GDM1 (cell line): ENCODE data around the gene KCNJ1.

Experiments used
- DNase-seq: peaks from one replicate; lab custom pipeline; 2025; lab: John Stamatoyannopoulos, UW

The KCNJ1 gene

DNA sequence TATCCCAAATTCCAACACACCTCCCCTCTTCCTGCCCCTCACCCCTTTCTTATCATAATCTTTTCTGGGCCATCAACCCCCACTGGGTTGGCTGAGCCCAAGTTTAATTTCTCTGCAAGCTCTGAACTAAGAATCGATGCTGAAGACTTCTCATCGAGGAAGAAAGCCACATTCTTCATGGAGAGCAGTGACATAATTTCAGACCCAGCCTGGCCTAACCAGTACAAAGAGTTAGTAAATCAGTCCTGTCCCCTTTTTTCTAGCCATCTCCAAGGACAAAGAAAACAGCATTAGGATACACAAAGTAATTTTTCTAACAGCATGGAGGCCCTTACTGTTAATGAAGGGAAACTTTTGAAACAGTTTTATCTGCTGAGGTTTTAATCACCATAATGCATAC is 45.0 kb downstream of the KCNJ1 start:
- no peak for DNase-seq

DNA sequence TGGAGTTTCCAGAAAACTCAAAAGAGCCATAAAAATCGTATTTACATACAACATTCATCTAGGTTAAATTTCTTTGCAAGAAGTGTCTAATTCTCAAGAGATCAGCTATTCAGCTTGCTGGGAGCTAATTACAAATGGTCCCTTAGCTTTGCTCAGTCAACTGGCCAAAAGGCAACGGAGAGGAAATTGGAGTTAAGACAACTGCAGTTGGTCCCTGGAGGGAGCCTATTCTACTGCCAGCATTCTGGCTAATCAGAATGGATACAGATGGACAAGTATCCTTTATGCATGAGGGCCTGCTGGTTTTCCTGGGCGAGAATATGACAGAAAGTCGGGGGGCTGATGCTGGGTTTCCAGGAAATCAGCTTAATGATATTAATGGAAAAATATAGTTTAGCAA is 45.5 kb downstream of the KCNJ1 start:
- no peak for DNase-seq

DNA sequence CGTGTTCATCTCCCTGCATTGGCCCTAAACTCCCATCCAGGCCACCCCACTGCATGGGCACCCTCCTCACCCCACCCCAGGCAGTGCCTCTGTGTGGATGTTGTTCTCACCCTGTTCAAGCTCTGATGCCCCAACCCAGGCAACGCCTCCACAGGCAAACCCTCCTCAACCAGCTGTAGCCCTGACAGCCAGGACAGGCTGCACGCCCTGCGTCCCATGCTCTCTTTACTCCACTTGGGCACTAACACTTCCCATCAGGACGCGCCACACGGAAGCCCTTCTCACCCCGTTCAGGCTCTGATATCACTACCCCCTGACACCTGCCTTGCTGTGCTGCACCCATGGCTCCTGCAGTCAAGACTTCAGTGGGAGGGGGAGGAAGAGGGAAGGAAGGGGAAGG is 47.9 kb downstream of the KCNJ1 start:
- no peak for DNase-seq

DNA sequence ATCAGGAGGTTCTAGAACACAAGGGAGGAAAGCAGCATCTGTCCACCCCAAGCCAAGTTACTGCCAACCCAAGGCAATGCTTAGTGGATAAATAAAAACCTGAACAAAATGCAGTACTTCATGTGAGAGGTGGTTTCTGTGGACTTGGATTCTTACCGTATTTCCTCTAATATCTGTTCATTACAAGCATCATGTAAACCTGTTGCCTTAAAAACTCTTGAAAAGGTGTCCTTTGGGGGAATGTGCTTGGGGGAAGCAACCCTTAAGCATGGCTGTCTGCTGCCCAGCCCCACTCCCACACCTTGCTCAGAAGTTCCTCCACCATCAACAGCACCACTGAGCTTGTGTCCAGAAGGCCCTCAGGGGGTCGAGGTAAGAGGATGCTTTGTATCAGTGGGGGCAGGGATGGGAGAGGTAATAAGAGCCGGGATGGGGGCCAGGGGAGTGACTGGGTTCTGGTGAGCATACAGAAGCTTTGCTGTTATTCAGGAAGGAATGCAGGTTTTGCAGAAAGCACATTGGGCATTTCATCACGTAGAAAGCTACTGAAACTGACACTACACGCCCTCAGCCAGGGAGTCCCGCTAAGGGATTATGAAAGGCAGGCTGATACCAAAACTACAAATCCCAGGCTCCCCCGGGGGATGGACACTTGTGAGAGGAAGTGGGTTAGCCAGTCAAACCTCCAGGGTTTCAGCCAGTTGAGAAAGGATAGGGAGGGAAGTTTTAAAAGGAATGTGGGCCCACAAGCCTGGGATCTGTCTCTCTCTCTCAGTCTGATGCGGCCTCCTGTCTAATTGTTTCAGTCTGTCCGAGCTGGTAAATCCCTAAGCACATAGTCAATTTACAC is 52.0 kb downstream of the KCNJ1 start:
- DNase-seq: no peak

DNA sequence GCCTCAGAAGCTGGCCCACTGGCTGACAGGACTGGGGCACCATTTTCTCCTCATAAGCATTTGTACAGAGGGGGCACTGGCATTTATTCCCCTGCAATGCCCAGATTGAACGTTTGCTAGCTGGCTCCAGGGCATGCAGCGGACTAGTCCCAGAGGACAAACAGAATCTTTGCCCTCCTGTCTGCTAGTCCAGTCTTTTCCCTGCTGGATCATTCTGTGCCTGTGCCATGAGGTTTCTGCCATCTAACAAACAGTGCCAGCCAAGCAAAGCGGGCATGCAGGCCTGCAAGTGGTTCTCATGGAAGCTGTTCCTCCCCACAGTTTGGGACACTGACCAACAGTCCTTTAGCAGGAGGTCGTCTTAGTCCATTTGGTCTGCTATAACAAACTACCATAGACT is 53.4 kb downstream of the KCNJ1 start:
- DNase-seq: no peak

DNA sequence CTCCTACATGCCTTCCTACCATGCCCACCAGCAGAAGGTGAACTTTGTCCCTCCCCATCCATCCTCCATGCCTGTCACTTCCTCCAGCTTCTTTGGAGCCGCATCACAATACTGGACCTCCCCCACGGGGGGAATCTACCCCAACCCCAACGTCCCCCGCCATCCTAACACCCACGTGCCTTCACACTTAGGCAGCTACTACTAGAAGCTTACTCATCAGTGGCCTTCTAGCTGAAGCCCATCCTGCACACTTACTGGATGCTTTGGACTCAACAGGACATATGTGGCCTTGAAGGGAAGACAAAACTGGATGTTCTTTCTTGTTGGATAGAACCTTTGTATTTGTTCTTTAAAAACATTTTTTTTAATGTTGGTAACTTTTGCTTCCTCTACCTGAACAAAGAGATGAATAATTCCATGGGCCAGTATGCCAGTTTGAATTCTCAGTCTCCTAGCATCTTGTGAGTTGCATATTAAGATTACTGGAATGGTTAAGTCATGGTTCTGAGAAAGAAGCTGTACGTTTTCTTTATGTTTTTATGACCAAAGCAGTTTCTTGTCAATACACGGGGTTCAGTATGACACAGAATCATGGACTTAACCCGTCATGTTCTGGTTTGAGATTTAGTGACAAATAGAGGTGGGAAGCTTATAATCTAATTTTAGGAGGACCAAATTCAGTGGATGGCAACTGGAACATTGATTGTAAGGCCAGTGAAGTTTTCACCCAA is 56.1 kb downstream of the KCNJ1 start:
- no peak for DNase-seq

DNA sequence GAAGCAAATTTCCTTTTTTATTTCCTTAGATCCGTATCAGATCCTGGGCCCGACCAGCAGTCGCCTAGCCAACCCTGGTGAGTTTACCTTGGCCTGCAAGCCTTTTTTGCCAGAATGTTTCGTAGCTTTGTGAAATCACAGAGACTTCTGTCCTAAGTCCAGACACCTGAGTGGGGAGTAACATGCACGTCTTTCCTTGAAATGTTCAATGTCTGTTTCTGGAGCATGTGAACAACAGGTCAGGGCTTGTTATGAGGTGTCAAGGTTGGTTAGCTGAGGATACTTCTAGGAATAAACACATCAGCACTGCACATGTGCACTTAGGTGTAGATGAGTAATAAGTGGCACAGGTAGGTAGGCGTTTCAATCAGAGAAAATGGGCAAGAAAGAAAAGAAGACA is 58.0 kb downstream of the KCNJ1 start:
- DNase-seq: no peak

DNA sequence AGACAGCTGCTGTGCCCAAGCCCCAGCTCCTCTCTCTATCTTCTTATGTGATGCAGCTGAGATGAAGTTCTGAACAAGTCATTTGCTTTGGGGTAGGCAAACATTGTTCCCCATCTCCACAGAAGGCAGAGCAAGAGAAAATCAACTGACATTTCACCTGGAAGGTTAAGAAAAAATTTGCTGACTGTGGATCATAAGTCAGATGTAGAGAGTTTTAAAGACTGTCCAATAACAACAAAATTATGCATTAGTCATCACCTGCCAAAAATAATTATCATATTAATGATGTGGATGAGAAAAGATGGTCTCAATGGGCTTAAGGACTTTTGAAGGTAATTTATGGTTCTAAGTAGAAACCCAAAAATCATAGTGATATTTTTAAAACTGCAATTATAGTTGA is 59.2 kb downstream of the KCNJ1 start:
- no peak for DNase-seq

DNA sequence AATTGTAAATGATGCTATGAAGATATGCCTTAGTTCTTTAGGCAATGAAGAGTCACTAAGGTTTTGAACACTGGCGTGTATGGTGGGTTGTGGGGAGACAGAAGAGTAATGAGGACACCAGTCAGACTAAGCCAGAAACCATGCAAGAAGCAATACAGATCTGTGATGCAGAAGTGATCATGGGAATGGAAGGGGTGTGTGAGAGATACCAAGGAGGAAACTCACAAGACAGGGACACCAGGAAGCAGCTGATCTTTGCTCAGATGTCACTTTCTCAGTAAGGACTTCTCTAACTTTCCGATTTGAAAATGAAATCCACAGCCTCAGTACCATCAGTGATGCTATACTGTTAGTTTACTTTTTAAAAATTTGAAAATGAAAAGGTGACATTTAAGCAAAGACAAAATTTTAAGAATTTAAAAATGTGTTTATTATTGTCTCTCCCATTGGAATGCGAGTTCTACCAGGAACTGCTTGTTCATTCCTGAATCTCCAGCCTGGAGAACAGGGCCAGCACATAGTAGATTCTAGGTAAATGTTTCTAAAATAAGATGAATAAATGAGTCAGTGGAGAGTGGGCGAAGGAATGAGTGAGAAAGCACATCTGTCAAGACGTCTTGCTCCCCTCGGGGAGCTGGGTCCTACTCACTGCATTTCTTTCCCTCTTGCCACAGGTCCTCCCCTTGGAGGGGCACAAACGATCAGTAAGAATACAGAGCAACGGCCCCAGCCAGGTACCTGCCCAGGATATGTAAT is 60.4 kb downstream of the KCNJ1 start:
- DNase-seq: no peak

DNA sequence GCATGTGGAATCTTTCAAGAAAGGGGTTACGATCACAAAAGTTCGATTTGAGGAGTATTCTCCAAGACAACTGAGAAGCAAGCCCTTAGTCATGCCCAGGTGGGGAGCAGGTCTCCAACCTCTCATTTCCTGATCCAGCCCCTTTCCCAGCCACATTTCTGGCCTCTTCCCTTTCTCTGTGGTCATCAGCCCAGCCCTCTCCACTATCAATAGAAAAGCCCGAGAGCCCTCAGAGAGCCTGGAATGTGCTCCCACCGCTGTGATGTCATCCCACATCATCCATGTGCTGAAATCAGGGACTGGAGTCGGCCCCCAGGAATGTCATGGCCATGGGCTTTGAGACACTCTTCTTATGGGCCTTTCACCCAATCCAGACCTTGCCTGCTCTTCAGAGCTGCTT is 62.6 kb downstream of the KCNJ1 start:
- no peak for DNase-seq

DNA sequence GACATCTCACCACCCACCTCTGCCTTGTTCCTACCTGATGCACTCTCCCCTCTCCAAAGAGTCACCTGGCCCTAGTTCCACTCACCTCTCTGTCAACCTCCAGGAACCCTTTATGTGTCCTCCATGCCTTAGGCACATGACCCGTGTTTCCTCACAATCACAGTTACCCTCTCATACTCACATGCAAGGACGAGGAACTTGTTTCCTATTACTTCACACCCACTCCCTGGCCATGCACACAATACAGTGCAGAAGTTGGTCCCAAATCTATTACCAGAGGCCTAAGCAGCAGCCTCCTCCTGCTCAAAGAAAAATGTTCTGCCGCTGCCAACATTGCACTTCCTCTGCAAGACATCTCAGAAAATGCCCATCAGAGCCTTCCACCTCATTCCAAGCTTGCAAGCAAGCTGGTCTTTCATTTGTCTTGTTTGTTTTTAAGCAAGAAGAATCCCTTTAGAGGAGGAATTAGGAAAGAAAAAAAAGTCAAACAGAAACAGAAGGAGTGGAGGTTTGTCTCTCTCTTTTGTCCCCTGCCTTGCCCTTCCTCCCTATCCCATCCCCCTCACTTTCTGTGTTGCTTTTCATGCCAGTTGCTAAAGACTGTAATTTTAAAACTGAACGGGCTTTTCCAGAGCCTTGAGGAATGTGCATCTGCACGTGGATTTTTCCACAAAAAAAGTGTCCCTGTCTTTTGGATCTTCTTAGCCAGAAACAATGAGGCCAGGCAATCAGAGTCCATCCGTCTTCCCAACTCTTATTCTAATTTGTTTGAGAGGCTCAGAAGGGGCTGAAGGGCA is 63.4 kb downstream of the KCNJ1 start:
- no peak for DNase-seq

DNA sequence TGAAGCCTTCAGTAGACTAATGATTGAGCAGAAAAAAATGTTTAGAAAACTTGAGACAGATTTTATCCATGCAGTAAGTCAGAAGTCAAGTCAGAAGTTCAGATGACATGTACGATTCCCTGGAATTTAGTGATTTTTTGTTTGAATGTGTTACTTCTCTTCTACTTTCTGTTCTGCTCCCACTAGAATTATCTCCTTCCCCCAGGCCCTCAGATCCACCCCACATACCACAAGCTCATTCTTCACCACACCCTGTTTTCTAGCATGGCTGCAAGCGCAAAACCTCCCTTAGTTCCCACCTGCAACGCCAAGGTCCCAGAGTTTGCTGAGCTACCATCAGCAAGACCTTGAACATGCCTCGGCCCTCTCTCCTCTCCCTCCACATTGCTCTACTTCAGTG is 64.1 kb downstream of the KCNJ1 start:
- DNase-seq: no peak

DNA sequence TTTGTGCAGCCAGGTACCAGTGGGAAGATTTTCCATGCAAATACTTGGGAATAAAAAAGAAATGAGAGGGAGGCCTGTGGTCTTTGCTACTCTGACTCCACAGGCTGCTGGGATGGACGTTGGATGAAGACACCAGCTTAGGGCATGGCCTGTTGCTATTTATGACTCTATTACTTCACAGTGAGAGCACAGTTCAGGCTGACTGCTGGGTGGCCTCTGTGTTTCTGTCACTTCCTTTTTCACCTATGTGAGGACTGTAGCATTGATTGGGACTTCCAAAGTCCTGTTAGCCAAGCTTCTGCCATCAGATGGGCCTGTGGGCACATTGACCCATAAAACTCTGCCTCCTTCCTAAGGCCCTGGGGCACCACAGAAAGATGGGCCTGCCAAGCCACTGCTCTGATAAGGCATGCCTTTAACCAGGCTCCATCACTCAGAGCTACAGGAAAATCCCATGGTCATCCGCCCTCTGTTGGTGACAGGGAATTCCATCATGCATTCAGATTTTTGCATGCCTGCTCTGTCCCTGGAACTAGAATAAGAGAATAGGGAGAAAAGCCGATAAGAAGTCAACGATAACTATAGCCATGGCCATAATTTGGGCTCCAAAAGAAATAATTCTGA is 64.6 kb downstream of the KCNJ1 start:
- DNase-seq: no peak

DNA sequence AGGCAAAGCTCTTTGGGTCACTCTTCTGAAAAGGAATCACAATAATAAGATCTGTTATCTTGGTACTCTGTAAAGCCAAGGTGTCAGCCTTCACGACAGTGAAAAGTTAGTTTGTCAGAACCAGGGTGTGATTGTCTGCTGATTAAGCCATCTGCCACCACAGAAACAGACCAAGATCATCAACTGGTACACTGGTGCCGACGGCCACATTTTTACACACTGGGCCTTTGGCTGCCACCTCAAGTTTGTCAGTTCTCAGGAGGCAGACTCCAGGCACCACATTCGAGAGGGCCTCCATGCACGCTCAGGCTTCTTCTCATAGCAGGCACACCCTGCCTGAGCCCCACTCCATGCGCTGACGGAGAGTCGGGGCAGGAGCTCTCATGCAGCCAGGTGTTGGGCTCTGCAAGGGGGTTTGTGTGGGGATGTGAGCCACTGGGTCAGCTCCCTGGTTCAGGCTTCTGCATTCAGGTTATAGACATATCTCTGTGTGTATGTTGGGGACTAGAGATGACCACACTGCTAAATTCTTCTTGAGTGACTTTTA is 66.2 kb downstream of the KCNJ1 start:
- DNase-seq: no peak

DNA sequence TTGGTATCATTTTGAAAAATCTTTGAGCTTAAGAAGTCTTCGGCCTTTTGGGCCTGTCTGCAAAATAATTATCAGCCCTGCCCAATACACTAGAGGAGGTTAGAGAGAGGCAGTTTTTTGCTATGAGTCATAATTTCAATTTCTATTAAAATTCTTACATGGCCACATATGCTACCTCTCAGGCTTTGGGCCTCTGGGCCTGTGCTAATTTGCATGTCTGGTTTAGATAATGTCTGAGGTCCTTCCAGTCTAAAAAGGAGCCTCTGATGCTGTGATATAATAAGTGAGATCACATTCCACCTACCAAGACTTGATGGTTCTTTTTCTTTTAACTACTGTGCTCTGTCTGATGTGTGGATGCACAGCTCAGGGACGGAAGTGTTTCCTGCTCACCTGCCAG is 70.8 kb downstream of the KCNJ1 start:
- DNase-seq: no peak

DNA sequence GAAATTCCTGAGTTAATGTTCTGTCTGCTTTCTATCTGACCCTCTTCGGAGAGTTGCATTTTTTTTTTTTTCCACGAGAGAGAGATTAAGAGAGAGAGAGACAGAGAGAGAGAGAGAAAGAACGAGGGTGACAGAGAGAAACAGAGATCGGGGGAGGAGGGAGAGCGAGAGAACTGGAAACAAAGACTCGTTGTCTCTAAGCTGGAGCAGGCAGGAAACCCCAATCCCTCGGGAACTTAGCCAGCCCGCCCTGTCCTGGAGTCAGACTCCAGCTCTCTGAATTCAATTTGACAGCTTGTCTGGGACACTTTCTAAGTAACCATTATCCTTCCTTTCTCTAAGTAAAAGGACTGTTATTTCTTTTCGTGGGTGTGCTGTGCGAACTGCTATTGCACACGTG is 76.9 kb downstream of the KCNJ1 start:
- DNase-seq: no peak

DNA sequence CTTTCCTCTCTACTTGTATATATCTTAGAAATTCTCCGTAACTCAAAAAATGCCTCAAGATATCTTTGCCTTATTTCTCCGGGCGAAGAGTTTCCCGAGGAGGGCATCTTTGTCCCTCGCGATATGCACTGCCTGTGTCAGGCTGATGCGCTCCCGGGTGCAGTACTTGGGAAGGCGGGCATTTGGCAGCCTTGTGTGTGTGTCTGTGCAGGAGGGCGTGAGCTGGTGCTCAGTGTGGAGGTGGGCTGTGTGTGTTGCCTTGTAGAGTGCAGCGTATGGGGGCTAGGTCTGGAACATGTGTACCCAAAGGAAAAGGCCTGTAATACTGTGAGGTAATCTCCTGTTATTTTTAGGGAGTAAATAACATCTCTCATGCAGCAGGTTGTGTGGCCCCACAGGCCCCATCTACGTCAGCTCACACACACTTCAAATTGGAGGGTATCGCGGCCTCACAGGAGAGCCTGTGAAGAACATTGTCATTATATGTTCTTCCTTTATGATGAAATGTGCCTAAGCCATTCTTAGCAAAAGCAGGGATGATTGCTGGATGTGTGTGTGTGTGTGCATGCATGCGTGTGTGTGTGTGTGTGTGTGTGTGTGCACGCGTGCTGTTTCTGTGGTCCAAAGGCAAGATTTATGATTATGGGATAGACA is 77.5 kb downstream of the KCNJ1 start:
- no peak for DNase-seq
